ENCODE measurements around the gene CSNK2A2.

Gene CSNK2A2

DNA sequence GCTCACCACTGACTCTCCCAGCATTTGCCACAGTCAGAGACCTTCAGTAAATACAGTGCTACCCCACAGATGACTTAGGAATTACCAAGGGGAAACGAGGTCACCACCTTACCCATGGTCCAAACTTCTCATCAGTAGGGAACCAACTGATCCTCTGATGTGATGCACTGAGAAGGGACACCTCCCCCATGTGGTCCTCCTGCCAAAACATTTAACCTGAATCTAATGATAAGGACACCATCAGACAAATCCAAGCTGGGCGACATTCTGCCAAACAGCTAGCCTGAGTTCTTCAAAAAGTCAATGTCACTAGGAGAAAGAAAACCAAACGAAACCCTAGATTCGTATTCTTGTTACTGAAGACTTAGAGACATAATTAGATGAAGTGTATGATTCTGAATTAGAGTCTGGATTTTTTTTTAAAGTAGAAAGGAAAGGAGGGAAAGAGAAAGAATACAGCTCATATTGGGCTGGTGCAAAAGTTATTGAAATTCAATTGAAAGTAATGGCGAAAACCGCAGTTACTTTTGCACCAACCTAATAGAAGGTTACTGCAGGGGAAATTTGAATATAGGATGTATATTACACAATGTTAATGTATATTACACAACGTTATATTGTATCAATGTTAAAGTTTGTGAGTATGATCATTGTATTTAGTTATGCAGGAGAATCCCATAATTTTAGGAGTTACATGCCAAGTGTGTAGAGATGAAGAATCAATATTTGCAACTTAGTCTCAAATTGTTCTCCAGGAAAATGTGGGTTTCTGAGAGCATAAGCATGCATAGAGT lies 2.3 kb upstream of the CSNK2A2 start:
- FAIRE-seq: no peak

DNA sequence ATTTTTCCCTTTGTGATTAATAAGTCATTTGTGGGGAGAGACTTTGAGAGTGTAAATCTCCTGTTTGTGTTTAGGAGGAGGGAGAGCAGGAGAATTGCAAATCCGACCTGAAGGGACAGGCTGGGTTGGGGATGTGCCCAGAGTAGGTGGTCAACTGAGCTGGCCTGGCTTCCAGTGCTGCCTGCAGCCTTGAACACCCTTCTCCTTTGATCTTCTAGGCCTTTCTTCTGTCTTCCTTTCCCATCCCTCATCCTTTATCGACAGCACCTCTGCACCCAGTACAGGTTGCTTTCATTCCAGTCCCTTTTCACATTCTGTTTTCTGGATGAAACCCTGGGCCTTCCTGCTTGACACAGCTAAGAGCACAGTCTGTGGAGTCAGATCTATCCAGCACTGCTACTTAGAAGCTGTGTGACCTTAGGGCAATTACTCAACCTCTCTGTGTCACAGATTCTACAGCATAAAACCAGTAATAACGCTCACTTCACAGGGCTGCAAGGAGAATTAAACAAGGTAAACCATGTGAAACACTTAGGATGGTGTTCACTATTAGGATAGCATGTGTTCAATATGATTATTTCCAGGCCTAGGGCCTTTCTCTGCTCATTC lies 1.0 kb upstream of the CSNK2A2 start:
- FAIRE-seq (peak; percentile 28), DNase-seq (ENCODE audit: insufficient read length, low spot score) (no peak)

More for the DNA sequence above, 2.3 kb upstream of the CSNK2A2 start:
- DNase-seq (ENCODE audit: insufficient read length, low spot score): no peak

DNA sequence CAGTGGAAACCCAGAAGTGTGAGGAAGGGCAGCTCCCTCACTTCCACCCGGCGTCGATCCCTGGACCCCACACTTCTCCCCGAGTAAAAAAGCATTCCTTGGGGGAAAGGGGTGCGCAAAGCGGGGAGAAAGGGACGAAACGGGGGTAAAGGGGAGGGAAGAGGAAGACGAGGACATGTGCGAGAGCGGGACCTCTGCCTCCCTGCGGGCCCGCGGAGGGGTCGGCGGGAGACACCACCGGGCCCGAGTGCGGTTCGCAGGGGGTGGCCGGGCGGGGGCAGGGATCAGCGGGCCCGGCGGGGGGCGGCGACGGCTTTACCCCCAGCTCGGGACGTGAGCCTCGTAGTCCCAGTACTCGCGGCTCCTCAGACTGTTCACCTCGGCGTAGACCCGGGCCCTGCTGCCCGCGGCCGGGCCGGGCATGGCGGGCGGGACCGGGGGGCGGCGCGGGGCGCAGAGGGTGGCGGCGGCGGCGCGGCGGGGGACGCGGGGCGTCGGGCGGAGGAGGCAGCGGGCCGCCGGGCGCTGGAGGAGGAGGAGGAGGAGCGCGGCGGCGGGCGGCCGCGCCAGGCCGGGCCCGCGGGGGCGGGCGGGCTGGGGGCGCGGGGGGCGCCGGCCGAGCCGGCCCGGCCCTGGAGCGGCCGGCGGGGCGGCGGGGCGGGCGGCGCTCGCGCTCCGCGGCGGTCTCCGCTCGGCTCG lies 443 bp downstream of the CSNK2A2 start:
- FAIRE-seq (no peak), DNase-seq (ENCODE audit: insufficient read length, low spot score) (peak; percentile 17)

DNA sequence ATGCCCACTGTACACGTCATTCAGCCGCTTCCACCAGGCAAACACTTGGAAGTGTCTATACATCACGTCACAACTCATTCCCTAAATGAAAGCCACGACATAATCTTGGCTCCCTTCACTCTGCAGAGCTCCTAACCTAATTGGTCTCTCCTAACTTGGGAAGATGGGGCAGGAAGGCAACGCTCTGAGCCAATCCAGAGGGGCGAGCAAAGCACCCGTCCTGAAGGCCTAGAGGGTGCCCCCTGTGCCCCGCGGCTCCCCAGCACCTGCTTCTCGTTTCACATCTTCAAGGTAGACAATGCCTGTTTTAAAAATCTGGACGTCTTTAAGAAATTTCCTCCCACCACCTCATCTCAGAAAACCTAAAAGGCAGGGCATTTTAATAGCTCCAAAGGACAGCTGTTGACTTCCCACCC lies 1.0 kb downstream of the CSNK2A2 start:
- DNase-seq (ENCODE audit: insufficient read length, low spot score): peak; percentile 30
- FAIRE-seq: no peak

DNA sequence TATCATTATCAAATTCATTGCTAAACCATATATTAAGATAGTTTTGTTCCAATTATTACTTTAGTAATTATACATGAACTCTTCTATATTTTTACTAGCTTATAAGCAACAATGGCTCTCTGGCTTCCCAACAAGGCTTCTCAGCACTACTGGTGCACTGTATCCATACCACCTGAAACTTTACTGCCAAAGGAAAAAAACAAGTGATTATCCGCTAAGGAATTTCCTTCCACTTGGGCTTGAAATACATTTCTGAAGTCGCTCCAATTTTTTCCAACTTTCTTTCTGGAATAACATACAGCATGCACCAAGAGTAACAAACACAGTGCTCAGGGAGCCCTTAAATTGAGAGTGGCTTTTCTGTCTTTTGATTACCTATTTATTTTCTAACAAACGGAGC lies 2.1 kb downstream of the CSNK2A2 start:
- DNase-seq (ENCODE audit: insufficient read length, low spot score) (no peak), FAIRE-seq (no peak)

DNA sequence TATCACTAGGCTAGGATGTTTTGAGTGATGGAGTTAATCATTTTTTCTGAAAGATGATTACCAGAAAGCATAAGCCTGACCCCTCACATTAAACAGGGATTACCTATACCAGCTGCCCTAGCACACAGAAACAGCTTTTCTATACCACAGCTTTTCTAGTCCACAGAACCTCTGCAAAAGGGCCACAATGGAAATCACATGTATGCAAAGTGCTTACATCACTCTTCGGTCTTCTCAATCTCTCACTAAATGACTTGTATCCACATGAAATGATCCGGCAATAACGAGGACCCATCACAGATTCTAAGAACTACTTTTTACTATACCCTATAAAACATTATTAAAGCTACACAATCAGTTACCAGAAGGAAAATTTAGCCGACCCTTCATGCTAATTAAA lies 2.6 kb downstream of the CSNK2A2 start:
- FAIRE-seq: no peak
- DNase-seq (ENCODE audit: insufficient read length, low spot score): no peak

DNA sequence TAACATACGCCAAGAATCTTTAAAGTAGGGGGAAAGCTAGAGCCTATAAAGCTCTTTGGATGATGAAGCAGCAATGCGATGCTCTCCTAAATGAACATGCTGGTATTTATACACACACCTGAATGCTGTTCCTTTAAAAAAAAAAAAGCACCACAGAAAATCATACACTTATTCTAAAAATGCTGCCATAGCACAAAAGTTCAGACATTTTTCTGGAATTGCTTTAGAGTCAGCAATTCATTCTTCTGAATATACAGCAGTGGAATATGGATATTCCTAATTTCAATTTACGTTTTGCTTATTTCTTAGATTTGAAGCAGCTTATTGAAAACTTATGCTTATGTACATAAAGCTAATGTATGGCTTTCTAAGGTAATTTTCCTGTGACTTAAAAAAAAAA lies 3.1 kb downstream of the CSNK2A2 start:
- no peak for FAIRE-seq

DNA sequence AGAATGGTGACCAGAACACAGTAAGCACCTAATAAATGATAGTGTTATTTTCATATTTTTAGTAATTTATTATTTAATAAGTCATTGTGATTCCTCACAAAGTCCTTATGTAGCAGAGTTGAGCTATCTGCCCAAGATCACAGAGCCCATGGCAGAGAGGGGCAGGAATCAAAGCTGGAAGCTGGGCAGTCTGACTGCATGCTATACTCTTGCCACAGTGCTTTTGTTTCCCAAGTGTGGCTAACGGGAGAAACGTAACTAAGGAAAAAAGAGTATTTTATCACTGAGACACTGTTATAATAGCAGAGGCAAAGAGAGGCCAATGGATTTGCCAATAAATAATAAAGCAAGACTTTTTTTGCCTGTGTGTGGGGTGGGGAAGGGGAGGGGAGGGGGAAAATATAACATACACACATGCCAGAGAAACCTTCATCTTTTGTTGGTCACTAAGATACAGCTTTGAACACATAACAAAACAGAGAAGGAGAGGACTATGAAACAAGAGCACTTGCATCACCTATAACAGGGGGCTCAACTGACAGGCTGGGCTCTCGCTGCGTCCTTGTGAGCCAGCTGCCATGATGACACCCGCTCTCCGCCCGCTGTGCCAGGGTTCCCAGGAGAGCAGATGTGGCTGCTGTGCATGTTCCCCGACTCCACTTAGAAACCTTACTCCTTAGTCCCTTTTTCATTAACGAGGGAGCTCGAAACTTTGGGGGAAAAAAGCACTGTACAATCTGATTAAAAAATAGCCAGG lies 10.1 kb downstream of the CSNK2A2 start:
- DNase-seq (ENCODE audit: insufficient read length, low spot score): no peak
- FAIRE-seq: no peak

More for the DNA sequence above, 3.1 kb downstream of the CSNK2A2 start:
- no peak for DNase-seq (ENCODE audit: insufficient read length, low spot score)

DNA sequence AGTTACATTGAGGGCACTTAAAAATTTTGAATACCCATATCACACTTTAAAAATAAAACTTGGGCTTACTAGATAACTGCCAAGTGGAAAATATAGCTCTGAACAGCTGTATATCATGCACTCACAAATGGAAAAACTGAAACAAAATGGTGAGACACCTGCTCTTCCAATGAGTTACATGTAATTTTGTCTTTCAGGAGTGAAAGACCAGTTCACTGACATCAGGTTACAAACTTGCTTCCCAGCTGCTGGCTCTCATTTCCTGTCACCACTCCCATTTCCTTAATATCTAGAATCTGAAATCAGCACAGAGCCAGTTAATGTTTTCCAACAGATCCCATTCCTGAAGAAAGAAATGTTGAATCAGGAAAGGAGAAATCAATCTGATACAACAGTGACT lies 10.8 kb downstream of the CSNK2A2 start:
- DNase-seq (ENCODE audit: insufficient read length, low spot score) (no peak), FAIRE-seq (no peak)

DNA sequence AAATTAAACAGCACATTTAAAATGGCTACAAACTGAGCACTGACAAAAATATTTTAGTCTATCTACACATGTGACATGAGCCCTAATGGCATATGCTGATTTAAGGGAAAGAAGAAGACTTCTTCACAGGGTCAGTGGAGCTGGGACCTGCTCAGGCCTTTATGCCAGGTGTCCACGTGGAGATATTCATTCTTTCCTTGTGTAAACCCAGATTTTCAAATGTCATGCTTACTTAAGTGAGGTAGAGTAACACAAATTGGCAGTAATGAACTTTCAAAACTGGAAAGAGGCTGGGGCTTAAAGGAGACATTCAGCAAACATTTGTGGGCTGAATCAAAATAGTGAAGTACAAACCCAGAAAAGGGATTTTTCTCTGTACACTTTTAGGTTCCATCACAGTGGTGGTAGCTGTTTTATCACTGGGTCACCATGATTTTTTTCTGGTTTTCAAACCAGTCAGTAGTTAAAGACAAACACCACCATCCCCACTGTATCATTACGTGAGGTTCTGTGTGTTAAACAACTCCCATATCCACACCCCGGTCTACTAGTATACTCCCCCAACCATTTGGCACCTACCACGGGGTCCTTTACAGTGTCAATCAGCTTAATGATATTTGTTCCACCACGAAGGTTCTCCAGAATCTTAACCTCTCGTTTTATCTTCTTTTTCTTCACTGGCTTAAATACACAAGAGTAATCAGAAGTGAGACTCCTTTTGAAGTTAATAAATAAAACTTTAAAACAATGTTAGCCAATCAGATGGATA lies 11.5 kb downstream of the CSNK2A2 start:
- DNase-seq (ENCODE audit: insufficient read length, low spot score) (no peak), FAIRE-seq (no peak)

DNA sequence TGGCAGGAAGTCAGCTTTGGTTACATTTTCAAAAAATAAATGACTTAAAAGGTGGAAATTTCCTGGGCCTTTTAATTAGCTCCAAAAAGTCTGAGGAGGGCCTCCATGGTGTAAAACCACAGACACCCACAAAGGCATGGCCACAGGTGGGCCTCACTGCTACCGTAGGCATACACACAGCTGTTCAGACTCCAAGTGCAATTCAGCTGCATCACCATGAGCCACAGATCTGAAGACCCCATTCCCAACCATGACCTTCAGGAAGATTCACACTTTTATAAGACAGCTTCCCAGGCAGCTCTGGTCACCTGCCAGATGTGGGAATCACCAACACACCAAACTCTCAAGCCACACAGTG lies 20.6 kb downstream of the CSNK2A2 start:
- DNase-seq (ENCODE audit: insufficient read length, low spot score): no peak
- FAIRE-seq: no peak

DNA sequence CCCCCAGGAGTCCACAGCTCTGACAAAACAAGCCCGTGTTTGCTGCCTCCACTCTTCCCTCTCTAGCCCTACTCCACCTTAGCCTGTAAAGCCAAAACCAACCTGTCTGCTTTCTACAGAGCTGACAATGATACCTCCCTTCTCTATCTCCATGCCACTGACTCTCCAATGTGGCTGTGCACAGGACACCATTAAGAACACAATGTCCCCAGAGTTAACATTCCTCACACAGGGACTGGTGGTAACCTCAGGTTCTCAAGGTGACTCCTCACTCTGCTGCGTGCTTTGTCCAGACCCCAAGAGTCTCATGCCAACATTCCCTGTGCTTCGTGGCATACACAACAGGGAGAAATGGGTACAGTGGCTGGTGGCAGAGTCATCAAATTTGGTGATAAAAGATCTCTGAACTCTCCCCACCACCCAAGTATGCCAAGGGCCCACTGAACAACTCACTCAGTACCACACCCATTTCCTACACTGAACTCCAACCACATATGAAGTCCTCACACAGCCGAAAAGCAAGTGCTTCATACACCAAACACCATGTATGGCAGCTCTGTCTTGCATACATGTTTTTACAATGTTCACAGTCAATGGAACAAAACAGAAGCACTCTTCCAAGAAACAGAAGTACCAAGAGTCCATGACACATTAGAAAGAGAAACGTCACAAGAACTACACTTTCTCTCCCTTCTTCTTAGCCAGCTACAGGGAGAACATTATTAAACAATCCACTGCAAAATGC lies 21.1 kb downstream of the CSNK2A2 start:
- no peak for DNase-seq (ENCODE audit: insufficient read length, low spot score)
- peak; percentile 85 for FAIRE-seq

DNA sequence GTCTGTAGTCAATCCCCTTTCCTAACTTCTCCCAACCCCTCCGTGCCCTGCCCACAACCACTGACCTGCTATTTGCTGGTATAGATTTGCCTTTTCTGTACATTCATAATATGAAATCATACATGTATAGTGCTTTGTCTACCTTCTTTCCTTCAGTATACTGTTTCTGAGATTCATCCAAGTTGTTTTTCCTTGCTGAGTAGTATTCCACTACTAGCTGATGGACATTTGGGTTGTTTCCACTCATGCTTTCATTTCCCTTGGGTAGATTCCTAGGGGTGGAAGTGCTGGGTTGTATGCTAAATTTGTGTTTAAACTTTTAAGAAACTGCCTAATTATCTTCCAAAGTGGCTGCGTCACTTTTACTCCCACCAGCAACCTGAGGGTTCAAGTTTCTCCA lies 27.7 kb downstream of the CSNK2A2 start:
- no peak for FAIRE-seq
- no peak for DNase-seq (ENCODE audit: insufficient read length, low spot score)

DNA sequence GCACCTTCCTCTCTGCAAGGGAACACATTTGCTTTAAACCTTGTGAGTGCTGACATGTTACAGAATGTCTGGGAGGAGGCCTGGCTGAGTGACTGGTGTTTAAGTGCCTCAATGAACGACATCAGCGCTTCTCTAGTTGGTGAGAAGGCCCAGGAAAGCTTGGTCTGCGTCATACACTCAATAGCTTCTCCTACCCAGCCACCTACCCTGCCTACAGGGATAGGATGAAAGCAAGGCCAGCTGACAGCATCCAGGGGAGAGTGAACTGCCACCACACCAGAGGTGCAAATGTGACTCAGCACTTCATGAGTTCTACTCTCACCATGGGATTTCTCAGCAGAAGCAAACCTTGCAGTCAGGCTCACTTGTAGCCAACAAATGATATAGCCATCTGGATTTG lies 37.1 kb downstream of the CSNK2A2 start:
- FAIRE-seq (peak; percentile 28), DNase-seq (ENCODE audit: insufficient read length, low spot score) (no peak)

DNA sequence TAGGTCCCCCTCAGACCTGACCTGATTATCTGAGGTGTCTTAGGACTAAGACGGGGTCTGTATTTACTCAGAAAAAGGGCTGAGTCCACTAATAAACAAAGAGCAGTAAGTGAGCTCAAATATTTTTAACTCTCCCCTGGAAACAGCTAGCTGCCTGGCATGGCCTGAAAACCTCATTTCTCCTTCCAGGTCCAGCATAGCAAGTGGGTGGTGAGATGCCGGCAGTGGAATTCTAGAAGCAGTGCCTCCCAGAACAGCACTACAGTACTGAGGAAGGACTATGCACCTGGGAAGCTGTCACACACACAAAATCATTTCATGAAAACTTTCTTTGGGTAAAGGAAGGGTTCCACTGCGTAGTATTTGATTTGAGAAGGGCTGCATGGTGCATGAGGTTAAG lies 39.2 kb downstream of the CSNK2A2 start:
- FAIRE-seq (no peak), DNase-seq (ENCODE audit: insufficient read length, low spot score) (no peak)

DNA sequence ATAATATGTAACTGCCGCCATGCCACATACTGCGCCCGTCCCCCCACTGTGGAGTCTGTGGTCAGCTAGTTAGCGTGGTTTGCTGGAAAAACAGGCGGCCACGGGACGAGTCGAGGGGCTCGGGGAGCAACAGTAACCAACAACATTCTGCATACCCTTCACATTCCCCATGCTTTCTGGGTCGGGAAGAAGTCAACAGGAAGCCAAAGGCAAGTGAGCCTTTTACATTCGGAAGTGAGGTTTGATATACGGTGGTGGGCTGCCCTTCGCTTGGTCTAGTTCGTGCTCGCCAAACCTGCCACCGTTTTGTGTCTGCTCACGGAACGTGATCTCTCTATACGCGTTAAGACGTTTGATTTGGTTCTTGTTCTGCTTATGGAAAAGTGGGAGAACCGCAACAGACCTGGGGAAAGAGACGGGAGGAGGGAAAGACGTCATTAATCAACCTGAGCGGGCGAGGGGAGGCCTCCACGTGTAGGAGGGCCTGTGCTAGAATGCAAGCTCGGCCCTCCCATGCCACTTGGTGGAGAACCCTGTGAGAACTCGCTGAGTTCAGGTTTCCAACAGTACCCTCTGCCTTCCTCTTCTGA lies 39.9 kb downstream of the CSNK2A2 start:
- no peak for FAIRE-seq
- no peak for DNase-seq (ENCODE audit: insufficient read length, low spot score)

DNA sequence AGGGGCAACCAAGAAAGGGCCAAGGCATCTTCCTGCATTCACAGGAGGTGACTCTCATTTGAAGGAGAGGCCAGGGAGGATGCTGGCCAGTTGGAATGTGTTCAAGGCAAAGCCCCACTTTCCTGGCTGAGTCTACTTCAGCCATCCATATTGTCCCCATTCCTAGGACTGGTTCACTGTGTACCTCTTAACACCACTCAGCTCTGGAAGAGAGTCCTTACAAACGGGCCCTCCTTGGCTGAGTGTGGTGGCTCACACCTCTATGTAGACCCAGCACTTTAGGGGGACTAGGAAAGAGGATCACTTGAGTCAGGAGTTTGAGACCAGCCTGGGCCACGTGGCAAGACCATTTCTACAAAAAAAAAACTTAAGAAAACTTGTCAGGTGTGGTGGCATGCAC lies 40.7 kb downstream of the CSNK2A2 start:
- DNase-seq (ENCODE audit: insufficient read length, low spot score) (no peak), FAIRE-seq (no peak)

DNA sequence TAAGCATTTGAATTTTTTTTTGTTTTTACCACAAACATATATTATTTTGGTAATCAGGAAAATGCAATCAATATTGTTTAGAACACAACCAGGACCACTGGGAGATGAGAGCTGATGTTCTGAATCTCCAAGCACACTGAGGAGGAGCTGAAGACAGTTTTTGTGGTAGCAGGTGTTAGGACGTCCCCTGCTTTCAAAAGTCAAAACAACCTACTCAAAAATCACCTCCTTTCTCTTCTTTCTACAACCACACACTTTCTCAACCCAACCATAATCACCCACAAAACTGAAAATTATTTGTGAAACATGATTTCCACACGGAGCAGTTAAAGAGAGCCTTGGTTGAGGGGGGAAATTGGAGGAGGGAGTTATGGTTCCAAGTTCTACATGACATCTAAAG lies 42.1 kb downstream of the CSNK2A2 start:
- FAIRE-seq (no peak), DNase-seq (ENCODE audit: insufficient read length, low spot score) (no peak)

DNA sequence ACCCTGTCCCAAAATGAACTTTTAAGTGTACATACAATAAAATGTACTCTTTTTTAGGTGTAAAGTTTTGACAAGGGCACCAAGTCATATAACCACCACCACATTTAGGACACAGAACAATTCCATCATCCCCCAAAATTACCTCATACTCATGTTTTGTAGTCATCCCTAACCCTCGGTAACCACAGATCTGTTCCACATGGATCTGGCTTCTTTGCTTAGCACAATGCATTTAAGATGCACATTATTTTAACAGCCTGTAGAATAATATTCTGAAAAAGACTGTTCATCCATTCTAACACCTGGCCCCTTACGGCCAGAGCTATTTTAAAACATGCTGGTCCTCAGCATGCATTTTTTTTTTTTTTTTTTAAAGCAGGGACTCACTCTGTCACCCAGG lies 43.6 kb downstream of the CSNK2A2 start:
- FAIRE-seq (no peak), DNase-seq (ENCODE audit: insufficient read length, low spot score) (no peak)

Measured in HTR-8/SVneo (cell line).